GM15510 (cell line): ENCODE data around the gene RHO.

Experiments
- POLR2A ChIP-seq: IDR thresholded peaks from 3 replicates; pipeline ENCODE4 v1.6.1; 2011; ENCODE audit warnings: borderline replicate concordance; ENCODE audit not compliant: insufficient read length; ENCODE audit errors: extremely low read depth

The RHO gene

DNA sequence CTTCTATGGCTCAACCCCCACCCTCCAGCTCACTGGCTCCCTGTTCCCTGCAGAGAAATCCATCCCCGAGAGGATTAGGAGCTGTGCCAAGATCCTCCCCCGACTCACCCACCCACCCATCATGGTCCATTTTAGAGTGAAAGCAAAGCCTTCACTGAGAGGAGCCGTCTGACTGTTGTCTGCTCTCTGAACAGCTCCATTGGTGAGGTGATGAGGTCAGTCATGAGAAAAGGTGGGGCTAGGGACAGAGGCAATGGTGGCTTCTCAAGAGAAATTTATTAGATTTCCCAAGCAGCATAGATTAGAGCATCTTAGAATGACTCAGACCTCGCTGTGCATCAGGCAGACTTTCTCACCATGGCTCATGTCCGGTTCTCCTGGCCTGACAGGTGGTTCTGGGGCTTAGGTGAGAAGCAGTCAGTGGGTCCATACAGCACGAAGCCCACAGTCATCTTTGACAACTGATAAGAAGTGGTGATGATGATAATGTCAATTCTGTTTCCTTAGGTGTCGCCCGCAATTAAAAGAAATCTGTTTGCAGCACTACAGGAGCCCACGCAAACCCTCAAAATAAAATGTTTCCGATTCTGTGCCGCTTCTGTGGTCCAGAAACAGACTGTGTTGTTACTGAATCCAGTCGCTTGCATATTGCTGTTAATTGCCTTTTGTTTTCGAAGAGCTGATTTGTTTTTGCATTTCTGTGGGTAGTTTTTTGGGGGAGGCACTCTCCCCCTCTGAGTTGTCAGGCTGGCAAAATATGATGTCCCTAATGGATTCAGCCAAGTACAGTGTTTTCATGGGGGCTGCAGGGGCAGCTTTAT lies 24.8 kb upstream of the RHO start:
- TF ChIP-seq POLR2A, result no peak

DNA sequence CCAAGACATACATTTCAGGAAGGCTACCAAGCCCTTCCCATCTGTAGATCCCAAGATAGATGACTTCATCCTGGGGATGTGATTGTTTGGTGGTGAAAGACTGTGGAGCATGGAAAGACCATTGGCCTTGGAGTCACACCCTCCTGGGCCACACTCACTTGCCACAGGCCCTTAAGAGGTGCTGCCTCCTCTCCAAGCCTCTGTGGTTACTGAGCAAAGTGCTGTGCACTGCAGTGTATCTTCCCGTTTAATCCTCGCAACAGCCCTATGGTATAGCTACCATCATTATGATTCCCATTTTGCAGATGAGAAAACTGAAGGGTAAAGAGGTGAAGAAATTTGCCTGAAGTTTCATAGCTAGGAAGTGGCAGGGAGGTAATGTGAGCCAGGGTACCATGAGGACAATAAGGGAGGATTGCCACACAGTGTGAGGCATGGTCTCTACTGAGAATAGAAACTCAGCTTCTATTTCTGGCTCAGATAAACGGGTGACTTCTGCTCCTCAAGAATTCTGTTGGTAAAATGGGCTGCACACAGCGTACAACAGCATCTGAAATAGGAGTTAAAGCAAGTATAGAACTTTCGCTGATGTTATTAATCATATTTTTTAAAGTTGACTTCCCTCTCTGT lies 23.9 kb upstream of the RHO start:
- no peak for TF ChIP-seq POLR2A

DNA sequence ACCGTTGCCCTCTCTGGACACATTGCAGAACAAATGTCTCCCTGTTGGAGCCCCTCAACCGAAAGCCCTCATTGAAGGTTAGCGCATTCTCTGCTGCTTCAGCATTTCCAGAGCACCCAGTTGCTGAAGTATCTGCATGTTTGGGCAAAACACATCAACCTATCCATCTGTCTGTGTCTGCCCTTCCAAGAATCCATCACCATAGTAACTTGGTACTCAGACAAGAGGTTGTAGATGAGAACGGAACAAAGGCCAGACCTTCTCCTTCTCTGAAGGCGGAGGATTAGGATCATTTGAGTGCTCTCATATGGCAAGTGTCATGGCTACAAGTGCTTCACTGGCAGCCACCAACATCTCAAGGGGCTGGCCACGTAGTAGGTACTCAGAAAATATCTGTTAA lies 23.1 kb upstream of the RHO start:
- no peak for TF ChIP-seq POLR2A

DNA sequence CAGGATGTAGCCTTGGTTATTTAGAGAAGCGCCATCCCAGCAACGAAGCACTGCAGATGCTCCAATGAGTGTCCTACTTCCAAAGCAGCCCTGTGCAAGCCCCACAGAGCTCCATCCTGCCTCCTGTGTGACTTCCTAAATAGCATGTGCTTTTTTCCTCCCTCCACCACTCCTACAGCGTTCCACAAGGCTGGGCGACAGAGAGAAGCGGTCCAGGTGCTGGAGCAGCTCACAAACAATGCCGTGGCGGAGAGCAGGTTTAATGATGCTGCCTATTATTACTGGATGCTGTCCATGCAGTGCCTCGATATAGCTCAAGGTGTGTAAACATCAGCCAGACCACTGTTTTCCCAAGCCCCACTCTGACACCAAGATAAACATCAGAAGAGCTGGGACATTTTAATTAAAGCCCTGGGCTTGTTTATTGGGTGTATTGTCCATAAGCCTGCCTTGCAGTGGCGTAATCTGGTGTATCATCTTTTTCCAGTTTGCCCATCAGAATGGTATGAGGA lies 22.2 kb upstream of the RHO start:
- no peak for TF ChIP-seq POLR2A

DNA sequence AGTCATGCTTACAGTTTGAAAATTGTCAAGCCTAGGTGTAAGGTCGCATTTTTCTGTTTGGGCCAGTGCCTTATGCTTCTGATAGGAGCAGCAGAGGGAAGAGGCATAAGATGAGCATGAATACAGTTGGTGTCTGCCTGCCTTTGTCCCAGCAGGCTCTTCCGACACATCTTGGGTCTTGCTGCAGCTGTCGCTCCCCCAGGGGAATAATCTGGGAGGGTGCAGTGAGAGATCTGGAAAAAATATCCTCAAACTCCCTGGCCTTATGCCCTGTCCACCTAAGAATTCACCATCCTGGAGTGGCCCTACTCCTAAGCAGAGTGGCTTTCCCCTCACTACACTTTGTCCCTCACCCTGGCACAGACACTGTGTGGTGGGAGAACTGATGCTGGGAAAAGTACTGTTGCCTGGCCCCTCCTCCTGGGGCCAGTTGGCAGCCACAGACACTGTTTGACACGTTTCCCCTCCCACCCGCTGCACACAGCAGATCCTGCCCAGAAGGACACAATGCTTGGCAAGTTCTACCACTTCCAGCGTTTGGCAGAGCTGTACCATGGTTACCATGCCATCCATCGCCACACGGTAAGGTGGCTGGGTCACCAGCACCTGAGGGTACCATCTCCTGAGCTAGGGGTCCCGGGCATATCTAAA lies 21.1 kb upstream of the RHO start:
- no peak for TF ChIP-seq POLR2A

DNA sequence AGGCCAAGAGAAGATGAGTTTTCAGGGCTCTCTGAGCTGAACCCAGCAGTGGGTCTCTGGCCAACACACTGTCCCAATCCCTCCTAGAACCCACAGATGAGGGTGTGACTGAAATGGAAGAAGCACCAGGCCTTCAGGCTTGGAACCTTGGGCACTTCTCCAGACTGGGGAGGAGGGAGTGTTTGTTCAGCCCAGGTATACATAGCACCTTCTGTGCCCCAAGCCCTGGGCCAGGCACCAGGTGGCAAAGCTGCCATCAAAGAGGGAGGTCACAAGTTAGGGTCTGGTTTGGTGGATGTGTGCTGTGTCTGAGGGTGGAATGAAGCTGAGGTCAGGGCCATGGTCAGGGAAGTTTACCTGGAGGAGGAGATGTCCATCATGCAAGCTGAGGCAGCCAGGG lies 15.8 kb upstream of the RHO start:
- TF ChIP-seq POLR2A, result no peak

DNA sequence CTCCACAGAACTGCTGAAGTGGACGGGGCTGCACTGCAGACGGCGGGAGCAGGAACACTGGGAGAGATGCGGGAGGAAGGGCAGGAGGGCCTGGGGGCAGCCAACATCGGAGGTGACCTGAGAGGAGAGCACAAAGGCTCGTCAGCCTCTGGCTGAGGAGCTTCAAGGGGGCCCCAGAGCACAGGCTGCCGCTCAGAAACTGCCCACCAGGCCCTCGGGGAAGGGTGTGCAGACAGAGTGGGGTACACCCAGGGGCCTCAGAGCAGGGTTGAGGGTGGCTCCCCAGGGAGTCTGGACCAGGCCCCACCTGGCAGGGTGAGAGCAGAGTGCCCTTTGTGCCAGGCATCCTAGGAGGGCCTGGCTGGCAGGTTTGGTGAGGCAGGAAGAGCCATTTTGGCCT lies 14.7 kb upstream of the RHO start:
- no peak for TF ChIP-seq POLR2A

DNA sequence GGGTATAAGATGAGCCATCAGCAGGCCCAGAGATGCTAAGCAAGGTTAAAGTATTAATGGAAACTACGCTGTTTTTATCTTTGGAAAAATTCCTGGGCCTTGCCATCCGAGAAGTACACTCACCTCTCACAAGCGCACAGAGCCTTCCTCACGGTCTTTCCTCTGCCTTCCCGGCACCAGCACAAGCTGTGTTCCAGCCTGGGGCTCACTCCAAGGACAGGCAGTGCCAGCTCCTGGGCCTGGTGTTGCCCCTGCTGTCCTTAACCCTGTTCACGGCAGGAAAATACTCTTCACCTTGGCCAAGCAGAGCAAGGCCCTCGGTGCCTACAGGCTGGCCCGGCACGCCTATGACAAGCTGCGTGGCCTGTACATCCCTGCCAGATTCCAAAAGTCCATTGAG lies 14.3 kb upstream of the RHO start:
- no peak for TF ChIP-seq POLR2A

DNA sequence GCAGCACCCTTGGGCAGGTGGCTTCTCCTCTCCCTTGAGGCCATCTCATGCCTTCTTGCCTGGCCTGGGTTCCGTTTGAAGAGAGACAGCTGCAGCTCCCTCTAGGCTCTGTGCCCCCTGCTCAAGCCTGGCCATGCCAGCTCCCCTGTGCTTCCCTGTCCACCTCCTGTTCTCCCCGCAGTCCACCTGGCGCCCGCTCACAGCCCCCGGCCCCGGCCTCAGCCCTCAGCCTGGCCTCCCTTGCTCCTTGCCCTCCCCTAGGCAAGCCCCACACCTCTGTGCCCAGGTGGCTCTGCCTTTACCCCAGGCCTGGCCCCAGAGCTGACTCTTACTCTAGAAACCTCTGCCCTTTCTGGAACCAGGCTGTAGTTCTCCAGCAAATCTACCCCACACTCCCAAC lies 13.9 kb upstream of the RHO start:
- no peak for TF ChIP-seq POLR2A

DNA sequence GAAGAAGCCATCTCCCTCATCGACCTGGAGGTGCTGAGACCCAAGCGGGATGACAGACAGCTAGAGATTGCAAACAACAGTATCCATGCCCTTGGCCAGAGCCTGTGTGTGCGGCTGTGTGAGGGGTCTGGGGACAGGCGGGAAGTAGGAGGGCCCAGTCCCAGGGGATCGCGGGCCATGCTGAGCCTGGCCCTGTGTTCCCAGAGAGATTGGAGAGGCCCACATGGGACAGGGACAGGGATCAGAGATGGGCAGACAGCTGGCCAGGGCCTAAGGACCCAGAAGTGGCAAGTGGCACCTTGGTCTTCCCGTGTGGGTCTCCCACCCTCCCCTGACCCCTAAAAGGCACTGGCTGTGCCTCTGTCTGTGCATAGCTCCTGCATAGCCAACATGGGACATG lies 10.9 kb upstream of the RHO start:
- no peak for TF ChIP-seq POLR2A

DNA sequence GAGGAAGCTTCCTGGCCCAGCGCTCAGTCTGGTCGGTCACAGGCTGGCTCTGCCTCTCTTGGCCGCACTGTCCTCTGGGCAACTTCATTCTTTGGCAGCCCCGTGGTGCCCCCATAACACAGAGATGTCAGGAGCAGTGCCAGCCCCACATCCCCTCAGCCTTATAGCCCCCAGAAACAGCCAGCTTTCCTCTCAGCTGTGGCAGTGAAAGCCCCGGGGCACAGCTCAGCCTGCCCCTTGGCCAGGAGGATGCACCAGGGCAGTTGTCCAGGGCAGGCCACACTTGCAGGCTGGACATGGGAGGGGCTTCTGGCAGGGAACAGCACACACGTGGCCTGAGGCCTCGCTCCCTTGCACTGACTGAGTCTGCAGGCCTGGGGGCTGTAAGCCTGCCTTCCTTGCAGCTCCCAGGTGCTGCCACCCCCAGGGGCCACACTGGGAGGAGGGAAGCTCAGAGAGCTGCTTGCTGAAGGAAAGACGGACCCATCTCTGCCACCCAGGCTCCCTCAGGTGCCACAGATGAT lies 10.3 kb upstream of the RHO start:
- no peak for TF ChIP-seq POLR2A

DNA sequence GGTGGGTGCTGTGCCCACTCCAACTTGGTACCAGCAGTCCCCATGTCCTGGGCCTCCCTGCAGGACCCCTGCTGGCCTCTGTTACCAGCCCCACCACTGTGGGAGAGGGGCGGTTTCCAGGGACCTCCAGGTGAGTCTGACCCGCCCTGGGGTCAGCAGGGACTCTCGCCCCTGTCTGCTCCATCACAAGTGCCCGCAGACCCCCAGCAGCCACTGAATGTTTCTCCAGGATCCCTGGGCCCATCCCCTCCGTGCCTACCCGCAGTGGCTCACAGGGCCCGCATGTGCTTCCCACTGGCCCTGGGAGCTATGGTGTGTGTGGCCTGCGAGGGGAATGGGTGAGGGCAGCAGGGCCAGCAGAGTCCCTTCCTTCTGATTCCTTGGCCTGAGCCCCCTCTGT lies 9.9 kb upstream of the RHO start:
- TF ChIP-seq POLR2A, result no peak

DNA sequence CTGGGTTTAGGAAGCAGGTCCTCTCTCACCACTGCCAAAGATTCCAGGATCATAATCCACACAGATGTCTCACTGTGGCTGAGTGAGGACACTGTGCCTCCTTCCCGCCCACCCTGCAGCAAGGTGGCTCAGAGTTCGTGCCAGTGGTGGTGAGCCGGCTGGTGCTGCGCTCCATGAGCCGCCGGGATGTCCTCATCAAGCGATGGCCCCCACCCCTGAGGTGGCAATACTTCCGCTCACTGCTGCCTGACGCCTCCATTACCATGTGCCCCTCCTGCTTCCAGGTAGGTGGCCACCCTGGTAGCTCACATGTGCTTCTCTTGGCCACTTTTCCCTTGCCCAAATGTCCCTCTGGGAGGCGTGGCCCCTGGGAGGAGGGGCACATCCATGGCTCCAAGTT lies 9.0 kb upstream of the RHO start:
- TF ChIP-seq POLR2A, result no peak

DNA sequence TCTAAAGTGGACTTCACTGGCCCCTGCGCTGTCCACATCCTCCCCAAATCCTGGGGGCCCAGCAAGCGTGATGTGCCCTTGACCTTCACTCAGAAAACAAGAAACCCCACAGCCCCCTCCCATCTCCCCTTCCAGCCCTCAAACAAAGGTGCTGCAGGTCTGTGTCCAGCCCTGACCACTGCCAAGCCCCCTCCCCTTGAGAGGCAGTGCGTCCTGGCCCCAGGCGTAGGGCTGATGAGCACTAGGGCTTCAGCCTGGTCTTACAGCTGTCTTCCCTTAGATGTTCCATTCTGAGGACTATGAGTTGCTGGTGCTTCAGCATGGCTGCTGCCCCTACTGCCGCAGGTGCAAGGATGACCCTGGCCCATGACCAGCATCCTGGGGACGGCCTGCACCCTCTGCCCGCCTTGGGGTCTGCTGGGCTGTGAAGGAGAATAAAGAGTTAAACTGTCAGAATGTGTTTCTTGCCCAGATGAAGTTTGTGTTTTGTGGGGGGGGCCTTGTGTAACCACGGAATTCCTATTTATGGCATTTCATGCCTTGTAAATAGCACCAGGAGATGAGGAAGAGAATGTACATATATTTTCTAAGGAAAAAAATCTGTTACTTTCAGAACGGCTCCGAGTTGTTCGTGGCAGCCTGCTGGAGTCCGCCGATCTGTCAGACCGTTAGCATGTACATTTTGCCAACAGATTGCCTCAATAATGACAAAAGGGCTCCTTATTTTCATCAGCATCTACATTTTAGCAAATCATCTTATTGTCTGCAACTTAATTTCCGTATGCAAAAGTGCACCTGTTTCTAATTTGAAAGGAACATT lies 8.3 kb upstream of the RHO start:
- TF ChIP-seq POLR2A, result no peak
